ENCODE results near the gene ARSG. TPM values are rescaled to one million over a fixed set of nuclear protein-coding genes. Genes with fewer than 3 reads are reported as not detected.
"Not testable (repeated sequence)": the region's sequence is repeated elsewhere in the genome, so short reads cannot be mapped to it uniquely, and the experiment has no call there.

Gene ARSG
- total RNA-seq, 4 donors from 2014 or later, result 2.2 to 5.5 (median 3.5) TPM

- TF ChIP-seq, protein P1, sequence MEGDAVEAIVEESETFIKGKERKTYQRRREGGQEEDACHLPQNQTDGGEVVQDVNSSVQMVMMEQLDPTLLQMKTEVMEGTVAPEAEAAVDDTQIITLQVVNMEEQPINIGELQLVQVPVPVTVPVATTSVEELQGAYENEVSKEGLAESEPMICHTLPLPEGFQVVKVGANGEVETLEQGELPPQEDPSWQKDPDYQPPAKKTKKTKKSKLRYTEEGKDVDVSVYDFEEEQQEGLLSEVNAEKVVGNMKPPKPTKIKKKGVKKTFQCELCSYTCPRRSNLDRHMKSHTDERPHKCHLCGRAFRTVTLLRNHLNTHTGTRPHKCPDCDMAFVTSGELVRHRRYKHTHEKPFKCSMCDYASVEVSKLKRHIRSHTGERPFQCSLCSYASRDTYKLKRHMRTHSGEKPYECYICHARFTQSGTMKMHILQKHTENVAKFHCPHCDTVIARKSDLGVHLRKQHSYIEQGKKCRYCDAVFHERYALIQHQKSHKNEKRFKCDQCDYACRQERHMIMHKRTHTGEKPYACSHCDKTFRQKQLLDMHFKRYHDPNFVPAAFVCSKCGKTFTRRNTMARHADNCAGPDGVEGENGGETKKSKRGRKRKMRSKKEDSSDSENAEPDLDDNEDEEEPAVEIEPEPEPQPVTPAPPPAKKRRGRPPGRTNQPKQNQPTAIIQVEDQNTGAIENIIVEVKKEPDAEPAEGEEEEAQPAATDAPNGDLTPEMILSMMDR (IDR thresholded peaks at IDR 0.05), result no peak
- TF ChIP-seq POLR2A (IDR thresholded peaks at IDR 0.05) (no peak), POLR2AphosphoS5 (IDR thresholded peaks at IDR 0.05) (no peak), EP300 (IDR thresholded peaks at IDR 0.05) (no peak)
- H3K36me3 ChIP-seq, result no peaks in the 10 kb centered on the region
- peaks cover 0 to 9% (median 4%) of the 10 kb centered on the region in 3 donors for H3K4me1 ChIP-seq
- ATAC-seq, result no peak
- H3K27ac ChIP-seq, result no peak overlapping the region
- 83 to 100% methylated on average over 1 of the region's 1 CpG for WGBS, 2 donors (ENCODE audit: low coverage in 1 of 2)
- no peak overlapping the region for H3K4me3 ChIP-seq
- H3K9me3 ChIP-seq, result peaks cover 0 to 14% (median 0%) of the 10 kb centered on the region in 3 donors
- H3K27me3 ChIP-seq, result no peaks in the 10 kb centered on the region
Measured at GRCh38 chr17:68403122-68403521, 111.8 kb downstream of the ARSG start.

GRCh38 chr17:68403837-68404236 is 112.5 kb downstream of the ARSG start:
- H3K36me3 ChIP-seq, H3K27me3 ChIP-seq, ATAC-seq, H3K4me1 ChIP-seq, H3K27ac ChIP-seq, H3K4me3 ChIP-seq: not testable (repeated sequence)
- 80 to 100% methylated on average over 1 to 3 of the region's 5 CpGs for WGBS, 2 donors (ENCODE audit: low coverage in 1 of 2)
- peaks cover 0 to 14% (median 0%) of the 10 kb centered on the region in 3 donors for H3K9me3 ChIP-seq

DNA sequence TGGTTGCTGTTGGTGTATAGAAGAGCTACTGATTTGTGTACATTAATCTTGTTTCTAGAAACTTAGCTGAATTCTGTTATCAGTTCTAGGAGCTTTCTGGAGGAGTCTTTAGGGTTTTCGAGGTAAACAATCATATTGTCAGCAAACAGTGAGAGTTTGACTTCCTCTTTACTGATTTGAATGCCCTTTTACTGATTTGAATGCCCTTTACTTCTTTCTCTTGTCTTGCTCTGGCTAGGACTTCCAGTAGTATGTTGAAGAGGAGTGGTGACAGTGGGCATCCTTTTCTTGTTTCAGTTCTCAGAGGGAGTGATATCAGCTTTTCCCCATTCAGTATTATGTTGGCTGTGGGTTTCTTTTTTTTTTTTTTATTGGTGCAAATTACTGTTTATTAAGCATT is 116.4 kb downstream of the ARSG start:
- not testable (repeated sequence) for ATAC-seq

GRCh38 chr17:68413597-68414560 is 122.6 kb downstream of the ARSG start:
- peak overlapping the region; percentile 1 to 41 for H3K4me3 ChIP-seq
- not testable (repeated sequence) for H3K4me1 ChIP-seq, ATAC-seq, H3K27me3 ChIP-seq, H3K36me3 ChIP-seq, H3K27ac ChIP-seq
- WGBS, 2 donors (ENCODE audit: low coverage in 1 of 2), result 6 to 7% methylated on average over 11 to 12 of the region's 34 CpGs
- peaks cover 0 to 13% (median 0%) of the 10 kb centered on the region in 3 donors for H3K9me3 ChIP-seq

More for the DNA sequence above, 116.4 kb downstream of the ARSG start:
- H3K27me3 ChIP-seq, H3K36me3 ChIP-seq, H3K27ac ChIP-seq, H3K4me3 ChIP-seq, H3K4me1 ChIP-seq: not testable (repeated sequence)
- H3K9me3 ChIP-seq, result peaks cover 0 to 14% (median 0%) of the 10 kb centered on the region in 3 donors
- WGBS, 2 donors (ENCODE audit: low coverage in 1 of 2), result 75 to 100% methylated on average over 1 of the region's 1 CpG

DNA sequence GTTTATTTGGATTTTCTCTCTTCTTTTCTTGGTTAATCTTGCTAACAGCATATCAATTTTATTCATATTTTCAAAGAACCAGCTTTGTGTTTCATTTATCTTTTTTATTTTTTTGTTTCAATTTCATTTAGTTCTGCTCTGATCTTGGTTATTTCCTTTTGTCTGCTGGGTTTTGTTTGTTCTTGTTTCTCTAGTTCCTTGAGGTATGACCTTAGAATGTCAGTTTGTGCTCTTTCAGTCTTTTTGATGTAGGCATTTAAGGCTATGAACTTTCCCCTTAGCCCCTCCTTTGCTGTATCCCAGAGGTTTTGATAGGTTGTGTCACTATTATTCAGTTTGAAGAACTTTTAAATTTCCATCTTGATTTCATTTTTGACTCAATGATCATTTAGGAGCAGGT is 123.6 kb downstream of the ARSG start:
- not testable (repeated sequence) for H3K36me3 ChIP-seq, H3K27ac ChIP-seq, H3K4me1 ChIP-seq, ATAC-seq, H3K27me3 ChIP-seq, H3K4me3 ChIP-seq
- peaks cover 0 to 13% (median 0%) of the 10 kb centered on the region in 3 donors for H3K9me3 ChIP-seq

DNA sequence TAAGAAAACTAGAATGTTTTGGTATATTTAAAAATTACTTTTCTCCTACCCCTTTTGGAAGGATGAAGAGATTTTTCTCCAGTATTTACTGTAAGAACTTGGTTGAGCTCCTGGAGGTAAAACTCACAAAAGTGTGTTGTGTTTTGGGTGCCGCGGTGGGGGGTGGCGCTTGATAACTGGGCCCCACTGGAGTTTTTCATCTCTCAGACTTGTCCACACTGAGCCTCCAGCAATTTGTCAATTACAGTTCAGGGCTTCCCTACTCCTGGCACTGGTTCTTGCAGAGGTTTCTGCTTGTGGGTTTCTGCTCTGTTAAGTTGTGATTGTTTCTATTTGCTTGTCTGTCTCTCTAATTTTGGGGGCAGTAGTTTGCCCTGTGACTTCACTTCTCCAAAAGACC is 126.0 kb downstream of the ARSG start:
- Histone ChIP-seq H3K4me1 (no peaks in the 10 kb centered on the region), H3K27ac (no peak overlapping the region), H3K4me3 (no peak overlapping the region), H3K9me3 (peaks cover 0 to 13% (median 0%) of the 10 kb centered on the region in 3 donors), H3K27me3 (no peaks in the 10 kb centered on the region), H3K36me3 (peaks cover 0 to 32% of the 10 kb centered on the region in 2 donors)
- ATAC-seq, result no peak
- WGBS, 2 donors (ENCODE audit: low coverage in 1 of 2), result 100% methylated on average over 3 of the region's 3 CpGs; no CpG with 5 or more reads in 1 of the 2 donors
- TF ChIP-seq, protein P1 (IDR thresholded peaks at IDR 0.05), result no peak
- TF ChIP-seq POLR2A (IDR thresholded peaks at IDR 0.05) (no peak), POLR2AphosphoS5 (IDR thresholded peaks at IDR 0.05) (no peak), EP300 (IDR thresholded peaks at IDR 0.05) (no peak)

DNA sequence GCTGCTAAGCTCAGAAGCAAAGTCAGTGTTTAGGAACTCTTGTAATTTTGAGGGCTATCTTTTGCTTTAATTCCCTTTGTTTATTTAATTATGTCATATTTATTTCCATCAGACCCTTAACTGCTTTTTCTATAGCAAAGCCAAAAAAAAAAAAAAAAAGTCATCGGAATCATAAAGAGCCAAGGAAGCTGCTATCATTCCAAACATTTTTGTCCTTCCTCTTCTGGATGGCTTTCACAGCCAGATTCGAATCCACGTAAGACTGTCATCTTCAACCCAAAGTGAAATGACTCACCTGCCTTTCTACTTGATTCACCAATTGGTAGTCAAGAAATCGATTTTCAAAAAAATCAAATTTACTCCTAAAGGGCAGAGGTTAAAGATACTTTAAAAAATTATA is 127.6 kb downstream of the ARSG start:
- peaks cover 0 to 48% of the 10 kb centered on the region in 2 donors for H3K36me3 ChIP-seq
- H3K4me3 ChIP-seq, result no peak overlapping the region
- TF ChIP-seq, protein P1 (IDR thresholded peaks at IDR 0.05), result no peak
- TF ChIP-seq POLR2AphosphoS5 (IDR thresholded peaks at IDR 0.05) (no peak), POLR2A (IDR thresholded peaks at IDR 0.05) (no peak), EP300 (IDR thresholded peaks at IDR 0.05) (no peak)
- WGBS, 2 donors (ENCODE audit: low coverage in 1 of 2), result 31 to 46% methylated on average over 3 to 4 of the region's 4 CpGs
- no peak for ATAC-seq
- no peak overlapping the region for H3K27ac ChIP-seq
- H3K9me3 ChIP-seq, result peaks cover 0 to 11% (median 0%) of the 10 kb centered on the region in 3 donors
- no peaks in the 10 kb centered on the region for H3K27me3 ChIP-seq
- H3K4me1 ChIP-seq, result no peaks in the 10 kb centered on the region

Data from gastroesophageal sphincter (tissue), 4 donors.